NCI-H146 treated with DMSO at 0.1 percent for 48 hours (cell line): Measurements from ENCODE around the gene NPHP4.

Source experiments
- DNase-seq: peaks from one replicate; lab custom pipeline; 2025; ENCODE audit not compliant: unreplicated experiment; lab: John Stamatoyannopoulos, UW

The NPHP4 gene

GRCh38 chr1:5882367-5883128 lies 109.7 kb downstream of the NPHP4 start:
- DNase-seq = no peak

- no peak for DNase-seq
Observed at GRCh38 chr1:5881526-5882222, 110.6 kb downstream of the NPHP4 start.

GRCh38 chr1:5880630-5881405 lies 111.4 kb downstream of the NPHP4 start:
- DNase-seq = no peak

GRCh38 chr1:5879421-5879820 lies 112.8 kb downstream of the NPHP4 start:
- no peak for DNase-seq

GRCh38 chr1:5878971-5879370 lies 113.3 kb downstream of the NPHP4 start:
- DNase-seq = no peak

- DNase-seq = no peak
Observed at GRCh38 chr1:5877683-5878530, 114.3 kb downstream of the NPHP4 start.

- no peak for DNase-seq
Observed at GRCh38 chr1:5877001-5877400, 115.2 kb downstream of the NPHP4 start.

GRCh38 chr1:5876094-5876650 lies 116.1 kb downstream of the NPHP4 start:
- no peak for DNase-seq

- DNase-seq = no peak
Observed at GRCh38 chr1:5875345-5875910, 116.8 kb downstream of the NPHP4 start.

- no peak for DNase-seq
Observed at GRCh38 chr1:5874416-5875110, 117.7 kb downstream of the NPHP4 start.

- DNase-seq = no peak
Observed at GRCh38 chr1:5873556-5873955, 118.7 kb downstream of the NPHP4 start.

GRCh38 chr1:5872886-5873285 lies 119.3 kb downstream of the NPHP4 start:
- no peak for DNase-seq

- DNase-seq = no peak
Observed at GRCh38 chr1:5868931-5869500, 123.2 kb downstream of the NPHP4 start.

- DNase-seq = no peak
Observed at GRCh38 chr1:5865774-5866173, 126.5 kb downstream of the NPHP4 start.

- no peak for DNase-seq
Observed at GRCh38 chr1:5865056-5865455, 127.2 kb downstream of the NPHP4 start.

GRCh38 chr1:5864256-5864655 lies 128.0 kb downstream of the NPHP4 start:
- no peak for DNase-seq

- DNase-seq = no peak
Observed at GRCh38 chr1:5863238-5863637, 129.0 kb downstream of the NPHP4 start.

- DNase-seq = no peak
Observed at GRCh38 chr1:5861871-5862825, 130.1 kb downstream of the NPHP4 start.
